HepG2 (cell line): Measurements from ENCODE around the gene GLB1L. TPM values are rescaled to one million over a fixed set of nuclear protein-coding genes. Genes with fewer than 3 reads are reported as not detected.

Source experiments
- ATAC-seq: fragments of 200-7000 bp; cut with Tn5 transposase; 3 replicates; pipeline ENCODE4 v1.9.1; 2020; ENCODE audit warnings: mild to moderate bottlenecking, moderate library complexity
- BruUV-seq: library from RNA; stranded (reverse); fragments of 400-500 nt; replicated peaks from 2 replicates; lab custom pipeline; 2021; lab: Mats Ljungman, UMichigan
- CTCF ChIA-PET: fragments of 300-600 bp; formaldehyde crosslinking; extraction: SDS; loops from one replicate; lab custom pipeline; 2021; ENCODE audit warnings: low total read pairs, inconsistent platforms, low intra/inter-chr PET ratio; lab: Yijun Ruan, JAX
- POLR2A ChIA-PET: fragments of 350-600 bp; sonication (Branson Sonifier 250); formaldehyde crosslinking; loops from one replicate; lab custom pipeline; 2020; ENCODE audit warnings: antibody characterized with exemption, inconsistent platforms; lab: Yijun Ruan, JAX
- DNase-seq: peaks from one replicate; pipeline ENCODE4 v3.0.0-alpha.2; 2015; ENCODE audit warnings: low spot score
- FAIRE-seq: peaks from 3 replicates; lab custom pipeline; 2011; peaks lifted over from hg19 to GRCh38; lab: Jason Lieb, UNC
- H2AFZ ChIP-seq: one replicate; pipeline ENCODE4 v1.6.1; 2011; ENCODE audit warnings: low read length, inconsistent platforms
- H3K27ac ChIP-seq: fragments of 300-600 bp; 3 replicates; pipeline ENCODE4 v1.8.0; 2011; ENCODE audit warnings: mixed run types, mild to moderate bottlenecking, mixed read lengths, low read length, inconsistent platforms; ENCODE audit not compliant: insufficient read depth; ENCODE audit errors: extremely low read length
- H3K27me3 ChIP-seq, 2 experiments: fragments of 200-600 bp in 1 of 2; 2 replicates in 1 of 2; 3 replicates in 1 of 2; pipeline versions ENCODE4 v1.6.0 to v1.8.0; 2011; ENCODE audit warnings: low read length in 2 of 2, mild to moderate bottlenecking in 2 of 2, moderate library complexity in 2 of 2, inconsistent platforms in 1 of 2; ENCODE audit not compliant: insufficient read depth in 2 of 2, control insufficient read depth in 1 of 2
- H3K36me3 ChIP-seq, 2 experiments: fragments of 200-600 bp in 1 of 2; replicated peaks in 1 of 2; 2 replicates in 1 of 2; 3 replicates in 1 of 2; pipeline versions ENCODE4 v1.5.1 to v1.8.0; 2011; ENCODE audit warnings: low read length in 2 of 2, inconsistent platforms in 1 of 2; ENCODE audit not compliant: insufficient read depth in 2 of 2, control insufficient read depth in 1 of 2
- H3K4me1 ChIP-seq: 2 replicates; pipeline ENCODE4 v1.5.1; 2012; ENCODE audit warnings: low read length, inconsistent platforms; ENCODE audit not compliant: insufficient read depth
- H3K4me2 ChIP-seq: 2 replicates; pipeline ENCODE4 v1.6.0; 2011; ENCODE audit warnings: low read depth, low read length, inconsistent platforms
- H3K4me3 ChIP-seq, 3 experiments: fragments of 200-600 bp in 1 of 3; sonication (generic), shearing (Covaris generic) in 1 of 3; replicated peaks in 1 of 3; 2 replicates each; pipeline ENCODE4 v1.5.1; 2011 to 2016; ENCODE audit warnings: low read length in 3 of 3, inconsistent platforms in 2 of 3, low read depth in 2 of 3, mild to moderate bottlenecking in 2 of 3, control low read depth in 1 of 3, mixed read lengths in 1 of 3; ENCODE audit not compliant: insufficient read depth in 1 of 3
- H3K79me2 ChIP-seq: one replicate; pipeline ENCODE4 v1.6.1; 2011; ENCODE audit warnings: low read length, inconsistent platforms; ENCODE audit not compliant: insufficient read depth
- H3K9ac ChIP-seq: 2 replicates; pipeline ENCODE4 v1.6.0; 2011; ENCODE audit warnings: mild to moderate bottlenecking, low read depth, low read length, inconsistent platforms; ENCODE audit not compliant: insufficient read depth
- H3K9me3 ChIP-seq: 2 replicates; pipeline ENCODE4 v1.5.1; 2012; ENCODE audit warnings: mild to moderate bottlenecking, low read length
- H4K20me1 ChIP-seq: 2 replicates; pipeline ENCODE4 v1.6.0; 2011; ENCODE audit warnings: inconsistent platforms, mild to moderate bottlenecking, low read length, moderate library complexity; ENCODE audit not compliant: insufficient read depth
- PAX8 ChIP-seq: sonication (generic); formaldehyde crosslinking; IDR thresholded peaks from 2 replicates; pipeline ENCODE4 v1.8.0; 2022; ENCODE audit warnings: mild to moderate bottlenecking, missing genetic modification reagents, borderline replicate concordance
- PLRG1 ChIP-seq: fragments of 450-650 bp; conservative IDR thresholded peaks from 2 replicates; pipeline ENCODE4 v1.6.1; 2016
- ZNF121 ChIP-seq: sonication (generic); formaldehyde crosslinking; IDR thresholded peaks from 2 replicates; pipeline ENCODE4 v1.5.0; 2020; ENCODE audit warnings: mild to moderate bottlenecking, missing genetic modification reagents
- ZNF776 ChIP-seq: sonication (generic); formaldehyde crosslinking; IDR thresholded peaks from 2 replicates; pipeline ENCODE4 v1.4.0; 2020; ENCODE audit warnings: mild to moderate bottlenecking, missing genetic modification reagents
- WGBS: methylation state at CpG from one replicate; pipeline ENCODE4 v1.1.6; 2017; ENCODE audit warnings: low lambda C conversion rate; 5-methylcytosine and 5-hydroxymethylcytosine counted together
- in situ Hi-C: cut with HindIII; loops from 2 replicates; pipeline ENCODE4 v1.10.0; 2017; ENCODE audit warnings: low pct_unique_long_range_greater_than_20kb; ENCODE audit not compliant: extremely low pct_ligation_motif_present
- intact Hi-C: fragments of 100-400 bp; cut with micrococcal nuclease; formaldehyde crosslinking; loops from one replicate; pipeline ENCODE4 v1.10.0; 2022; ENCODE audit not compliant: unreplicated experiment
- polyA plus RNA-seq, 8 experiments: library from polyadenylated mRNA; depleted of rRNA in 3 of 8; stranded (reverse) in 7 of 8; unstranded in 1 of 8; fragments of >200 nt; fragmentation: Illumina TruSeq in 4 of 8; extraction: Trizol in 4 of 8; gene quantifications; 2 replicates each; pipeline versions ENCODE4 v1.2.1 to v1.2.3, GENCODE V29; 2011 to 2016; ENCODE audit warnings: low read depth in 4 of 8, missing spikeins in 1 of 8, mixed read lengths in 1 of 8; ENCODE audit not compliant: insufficient read depth in 1 of 8
- total RNA-seq, 5 experiments: library from RNA; depleted of rRNA; stranded (reverse); fragments of >200 nt; fragmentation: Illumina TruSeq; extraction: Trizol; gene quantifications; 2 replicates each; pipeline ENCODE4 v1.2.3, GENCODE V29; 2016; ENCODE audit warnings: low read depth in 1 of 5

Gene GLB1L
- total and polyA plus RNA-seq, 2 of the 13 experiments (the other 11 are each of a cell fraction or from before 2014, with no cell fraction given) = 6.8 to 7.3 TPM

DNA sequence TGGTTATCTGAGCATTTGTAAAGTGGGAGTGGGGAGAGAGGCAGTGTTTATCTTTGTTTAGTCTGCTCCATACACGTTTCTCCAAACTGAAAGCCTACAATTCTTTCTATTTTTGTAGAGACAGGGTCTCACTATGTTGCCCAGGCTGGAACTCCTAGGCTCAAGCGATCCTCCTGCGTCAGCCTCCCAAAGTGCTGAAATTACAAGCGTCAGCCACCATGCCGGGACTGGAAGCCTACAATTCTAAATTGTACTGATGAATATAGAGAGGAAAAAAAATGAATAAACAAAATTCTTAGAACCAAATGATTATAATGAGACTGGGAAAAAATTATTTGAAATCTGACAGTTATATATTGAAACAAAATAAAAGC is 40.1 kb downstream of the GLB1L start:
- 83% methylated on average over 5 of the region's 5 CpGs for WGBS
- in situ Hi-C loops (loop anchor here (5.0 kb wide), 1 partner anchor 33 kb away; the partner anchor contains the start of gene SLC23A3), intact Hi-C loops (no loop called here)
- Histone ChIP-seq H3K27me3 (no peaks in the 10 kb centered on the region; a peak in 1 of 5 replicates), H3K9ac (no peak overlapping the region), H3K9me3 (no peaks in the 10 kb centered on the region), H4K20me1 (no peaks in the 10 kb centered on the region), H2AFZ (no peak overlapping the region), H3K4me1 (peaks cover 53% of the 10 kb centered on the region), H3K27ac (no peak overlapping the region), H3K79me2 (peaks cover 6% of the 10 kb centered on the region), H3K4me3 (no peak overlapping the region), H3K4me2 (no peak overlapping the region), H3K36me3 (peaks cover 2 to 11% of the 10 kb centered on the region in 2 experiments)
- no peak for DNase-seq
- no peak for FAIRE-seq
- POLR2A ChIA-PET = interaction anchor here (1.4 to 5.6 kb wide), 2 partner anchors 12 to 29 kb away, joined by 3 to 196 read pairs; partner anchors contain the start of genes ABCB6 and CNPPD1
- CTCF ChIA-PET = interaction anchor here (0.9 kb wide), 1 partner anchor 90 kb away, joined by 3 read pairs; no protein-coding TSS in a partner anchor
- no TSS peak for BruUV-seq
- ATAC-seq = no peak
- TF ChIP-seq PLRG1 = no peak
- TF ChIP-seq ZNF121 = peak; percentile 75; the same call in 1 of the 2 replicates

DNA sequence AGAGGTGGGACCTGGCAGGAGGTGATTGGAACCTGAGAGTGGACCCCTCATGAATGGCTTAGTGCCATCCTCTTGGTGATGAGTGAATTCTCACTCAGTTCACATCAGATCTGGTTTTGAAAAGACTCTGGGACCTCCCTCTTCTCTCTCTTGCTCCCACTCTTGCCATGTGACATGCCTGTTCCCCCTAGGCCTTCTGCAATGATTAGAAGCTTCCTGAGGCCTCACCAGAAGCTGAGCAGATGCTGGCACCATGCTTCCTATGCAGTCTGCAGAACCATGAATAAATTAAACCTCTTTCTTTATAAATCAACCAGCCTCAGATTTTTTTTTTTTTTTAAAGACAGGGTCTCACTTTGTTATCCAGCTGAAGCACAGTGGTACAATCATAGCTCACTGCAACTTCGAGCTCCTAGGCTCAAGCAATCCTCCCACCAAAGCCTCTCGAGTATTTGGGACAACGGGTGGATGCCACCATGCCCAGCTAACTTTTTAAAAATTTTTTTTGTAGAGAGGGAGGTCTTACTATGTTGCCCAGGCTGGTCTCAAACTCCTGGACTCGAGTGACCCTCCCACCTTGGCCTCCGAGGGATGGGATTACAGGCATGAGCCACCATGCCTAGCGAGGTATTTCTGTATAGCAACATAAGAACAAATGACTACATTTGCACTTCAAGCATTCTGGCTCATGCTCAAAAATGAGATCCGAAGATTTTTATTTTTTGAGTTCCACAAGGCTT is 40.6 kb downstream of the GLB1L start:
- Histone ChIP-seq H3K4me3 (no peak overlapping the region), H3K4me1 (peaks cover 53% of the 10 kb centered on the region), H3K9ac (no peak overlapping the region), H4K20me1 (no peaks in the 10 kb centered on the region), H3K9me3 (no peaks in the 10 kb centered on the region), H3K27me3 (no peaks in the 10 kb centered on the region; a peak in 1 of 5 replicates), H3K79me2 (peaks cover 6% of the 10 kb centered on the region), H3K36me3 (peaks cover 2 to 6% of the 10 kb centered on the region in 2 experiments), H3K4me2 (no peak overlapping the region), H3K27ac (no peak overlapping the region), H2AFZ (no peak overlapping the region)
- in situ Hi-C loops = loop anchor here (5.0 kb wide), 1 partner anchor 32 kb away; the partner anchor contains the start of gene SLC23A3
- ChIA-PET POLR2A (interaction anchor here (1.3 to 1.4 kb wide), 2 partner anchors 28 to 183 kb away, joined by 3 to 6 read pairs; partner anchors contain the start of genes CNPPD1 and DNPEP), CTCF (no interaction called here)
- FAIRE-seq (no peak), ATAC-seq (no peak), DNase-seq (no peak)
- 88% methylated on average over 7 of the region's 7 CpGs for WGBS
- intact Hi-C loops = no loop called here
- TF ChIP-seq ZNF776 (CRISPR knock-in tag) (0 out of 2 replicates have a peak, but pooled peaks have one; percentile 50), PAX8 (CRISPR knock-in tag) (no peak)
- BruUV-seq = no TSS peak
